H1 (cell line): ENCODE data around the gene ZNF697.

Experiments
- BCL11A ChIP-seq, 2 experiments: IDR thresholded peaks; one replicate each; pipeline ENCODE4 v1.6.1; 2011; ENCODE audit warnings: low read depth in 2 of 2, low read length in 2 of 2, mild to moderate bottlenecking in 2 of 2
- CREB1 ChIP-seq: IDR thresholded peaks from 2 replicates; pipeline ENCODE4 v1.6.1; 2012; ENCODE audit warnings: inconsistent platforms
- EZH2 ChIP-seq: fragments of 200-600 bp; sonication (generic); IDR thresholded peaks from 2 replicates; pipeline ENCODE4 v1.7.1; 2012; ENCODE audit warnings: low read depth, mild to moderate bottlenecking, moderate library complexity, low read length, inconsistent platforms; ENCODE audit not compliant: severe bottlenecking
- POLR2AphosphoS5 ChIP-seq: IDR thresholded peaks from 2 replicates; pipeline ENCODE4 v1.6.1; 2011; ENCODE audit warnings: low read depth, low read length
- RFX5 ChIP-seq: IDR thresholded peaks from 2 replicates; pipeline ENCODE4 v1.6.1; 2011; ENCODE audit warnings: low read depth, low read length, improper control_type of control experiment, borderline replicate concordance
- TBP ChIP-seq: IDR thresholded peaks from 2 replicates; pipeline ENCODE4 v1.6.1; 2011; ENCODE audit warnings: low read depth, low read length, improper control_type of control experiment
- TF ChIP-seq, protein P1 (sequence below), 3 experiments: IDR thresholded peaks; 1 replicate in 2 of 3; 2 replicates in 1 of 3; pipeline versions ENCODE4 v1.5.1 to v1.6.1; 2011; ENCODE audit warnings: low read length in 3 of 3, mild to moderate bottlenecking in 3 of 3, inconsistent platforms in 2 of 3, low read depth in 1 of 3, moderate library complexity in 1 of 3; ENCODE audit not compliant: insufficient read depth in 1 of 3; ENCODE audit errors: control extremely low read depth in 1 of 3

DNA sequence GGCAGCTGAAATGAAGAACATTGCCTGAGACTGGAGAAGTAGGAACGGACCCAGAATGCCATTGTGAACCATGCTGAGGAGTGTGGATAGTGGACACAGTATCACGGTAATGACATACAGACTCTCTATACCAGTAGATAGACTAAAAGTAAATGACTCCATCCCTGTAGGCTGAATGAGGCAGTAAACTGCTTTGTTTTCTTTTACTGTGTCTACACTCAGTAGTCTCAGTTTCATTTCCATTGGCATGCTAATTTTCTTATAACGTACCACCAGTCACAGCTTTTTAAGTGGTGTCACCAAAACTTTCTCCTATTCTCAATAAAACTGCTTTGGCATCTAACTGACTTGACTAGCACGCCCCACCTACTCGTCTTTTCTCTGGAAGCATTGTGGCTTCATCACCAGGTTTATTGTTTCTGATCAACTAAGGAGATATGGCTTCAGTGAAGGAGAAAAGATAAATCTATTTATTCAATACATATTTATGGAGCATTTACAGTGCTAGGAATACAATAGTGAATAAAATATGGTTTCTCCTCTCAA lies 8.4 kb upstream of the ZNF697 start:
- TF ChIP-seq, protein P1, sequence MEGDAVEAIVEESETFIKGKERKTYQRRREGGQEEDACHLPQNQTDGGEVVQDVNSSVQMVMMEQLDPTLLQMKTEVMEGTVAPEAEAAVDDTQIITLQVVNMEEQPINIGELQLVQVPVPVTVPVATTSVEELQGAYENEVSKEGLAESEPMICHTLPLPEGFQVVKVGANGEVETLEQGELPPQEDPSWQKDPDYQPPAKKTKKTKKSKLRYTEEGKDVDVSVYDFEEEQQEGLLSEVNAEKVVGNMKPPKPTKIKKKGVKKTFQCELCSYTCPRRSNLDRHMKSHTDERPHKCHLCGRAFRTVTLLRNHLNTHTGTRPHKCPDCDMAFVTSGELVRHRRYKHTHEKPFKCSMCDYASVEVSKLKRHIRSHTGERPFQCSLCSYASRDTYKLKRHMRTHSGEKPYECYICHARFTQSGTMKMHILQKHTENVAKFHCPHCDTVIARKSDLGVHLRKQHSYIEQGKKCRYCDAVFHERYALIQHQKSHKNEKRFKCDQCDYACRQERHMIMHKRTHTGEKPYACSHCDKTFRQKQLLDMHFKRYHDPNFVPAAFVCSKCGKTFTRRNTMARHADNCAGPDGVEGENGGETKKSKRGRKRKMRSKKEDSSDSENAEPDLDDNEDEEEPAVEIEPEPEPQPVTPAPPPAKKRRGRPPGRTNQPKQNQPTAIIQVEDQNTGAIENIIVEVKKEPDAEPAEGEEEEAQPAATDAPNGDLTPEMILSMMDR (IDR thresholded peaks at IDR 0.05; ENCODE audit: control extremely low read depth in 1 of 3, insufficient read depth in 1 of 3, low read depth in 1 of 3, low read length in 3 of 3) = no peak
- TF ChIP-seq CREB1 (no peak), EZH2 (no peak), TBP (no peak), POLR2AphosphoS5 (no peak), BCL11A (IDR thresholded peaks at IDR 0.05; ENCODE audit: low read depth in 2 of 2, low read length in 2 of 2) (no peak), RFX5 (no peak)
